HFF-Myc (cell line): ENCODE results near the gene CDH26.

Experiments used
- DNase-seq: peaks from one replicate; pipeline ENCODE4 v3.0.0-alpha.2; 2011; ENCODE audit warnings: low read depth; ENCODE audit errors: extremely low read depth
- H3K4me3 ChIP-seq: replicated peaks from 2 replicates; pipeline ENCODE4 v1.5.1; 2011; ENCODE audit warnings: low read depth, mild to moderate bottlenecking, control low read depth, low read length
- TF ChIP-seq, protein P1 (sequence below): IDR thresholded peaks from 2 replicates; pipeline ENCODE4 v1.5.1; 2012; ENCODE audit warnings: mild to moderate bottlenecking, low read depth, low read length, control low read depth; ENCODE audit errors: missing control alignments

The CDH26 gene

DNA sequence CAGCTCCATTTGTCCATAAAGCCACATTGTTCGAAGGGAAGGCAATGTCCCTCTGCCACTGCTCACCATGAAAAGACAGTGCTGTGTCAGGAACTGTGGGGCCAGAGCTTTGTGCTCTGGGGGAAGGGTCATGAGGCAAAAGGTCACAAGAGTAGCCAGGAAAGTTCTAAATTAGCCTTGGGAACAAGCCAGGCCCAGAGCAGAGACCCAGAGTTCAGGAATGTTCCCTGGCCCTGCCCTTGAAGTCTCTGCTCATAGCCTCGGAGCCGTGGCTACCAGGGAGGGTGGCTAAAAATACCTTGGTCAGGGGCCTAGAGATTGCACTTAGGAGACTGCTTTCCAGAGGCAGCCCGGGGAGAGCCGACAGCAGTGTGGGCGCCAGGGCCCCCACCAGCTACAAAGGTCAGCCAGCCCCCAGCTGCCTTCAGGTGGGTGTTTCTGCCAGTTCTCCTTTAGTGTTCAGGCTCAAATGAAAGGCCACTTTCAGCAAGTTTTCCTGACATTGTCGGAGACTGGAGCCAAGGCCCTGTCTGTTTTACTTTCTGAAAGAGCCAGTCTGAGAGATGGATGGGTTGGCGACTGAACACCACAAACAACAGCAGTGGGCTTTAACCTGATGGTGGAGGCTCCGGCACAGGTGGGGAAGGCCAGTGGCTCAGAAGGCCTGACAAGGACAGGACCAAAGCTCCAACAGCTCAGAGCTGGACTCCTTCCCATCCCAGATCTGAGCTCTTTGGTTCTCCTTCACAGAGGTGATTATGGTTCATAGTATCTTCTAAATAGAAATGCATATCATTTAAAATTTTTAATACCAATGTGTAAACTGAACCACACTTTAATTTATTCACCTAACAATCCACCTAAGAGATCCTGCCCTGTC, 76.2 kb downstream of the CDH26 start:
- no peak for DNase-seq
- no peak overlapping the region for H3K4me3 ChIP-seq
- TF ChIP-seq, protein P1, sequence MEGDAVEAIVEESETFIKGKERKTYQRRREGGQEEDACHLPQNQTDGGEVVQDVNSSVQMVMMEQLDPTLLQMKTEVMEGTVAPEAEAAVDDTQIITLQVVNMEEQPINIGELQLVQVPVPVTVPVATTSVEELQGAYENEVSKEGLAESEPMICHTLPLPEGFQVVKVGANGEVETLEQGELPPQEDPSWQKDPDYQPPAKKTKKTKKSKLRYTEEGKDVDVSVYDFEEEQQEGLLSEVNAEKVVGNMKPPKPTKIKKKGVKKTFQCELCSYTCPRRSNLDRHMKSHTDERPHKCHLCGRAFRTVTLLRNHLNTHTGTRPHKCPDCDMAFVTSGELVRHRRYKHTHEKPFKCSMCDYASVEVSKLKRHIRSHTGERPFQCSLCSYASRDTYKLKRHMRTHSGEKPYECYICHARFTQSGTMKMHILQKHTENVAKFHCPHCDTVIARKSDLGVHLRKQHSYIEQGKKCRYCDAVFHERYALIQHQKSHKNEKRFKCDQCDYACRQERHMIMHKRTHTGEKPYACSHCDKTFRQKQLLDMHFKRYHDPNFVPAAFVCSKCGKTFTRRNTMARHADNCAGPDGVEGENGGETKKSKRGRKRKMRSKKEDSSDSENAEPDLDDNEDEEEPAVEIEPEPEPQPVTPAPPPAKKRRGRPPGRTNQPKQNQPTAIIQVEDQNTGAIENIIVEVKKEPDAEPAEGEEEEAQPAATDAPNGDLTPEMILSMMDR, result no peak

DNA sequence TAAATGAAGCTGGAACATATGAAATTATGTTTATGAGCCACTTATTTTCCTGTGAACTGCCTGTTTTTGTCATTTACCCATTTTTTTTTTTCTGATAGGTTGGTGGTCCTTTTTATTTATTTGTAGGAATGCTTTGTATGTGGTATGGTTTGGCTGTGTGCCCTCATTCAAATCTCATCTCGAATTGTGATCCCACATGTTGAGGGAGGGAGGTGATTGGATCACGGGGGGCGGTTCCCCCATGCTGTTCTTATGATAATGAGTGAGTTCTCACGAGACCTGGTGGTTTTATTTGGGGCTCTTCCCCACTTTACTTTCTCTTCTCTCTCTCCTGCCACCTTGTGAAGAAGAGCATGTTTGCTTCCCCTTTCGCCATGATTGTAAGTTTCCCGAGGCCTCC, 77.3 kb downstream of the CDH26 start:
- no peak for DNase-seq
- TF ChIP-seq, protein P1, result no peak
- H3K4me3 ChIP-seq, result no peak overlapping the region

DNA sequence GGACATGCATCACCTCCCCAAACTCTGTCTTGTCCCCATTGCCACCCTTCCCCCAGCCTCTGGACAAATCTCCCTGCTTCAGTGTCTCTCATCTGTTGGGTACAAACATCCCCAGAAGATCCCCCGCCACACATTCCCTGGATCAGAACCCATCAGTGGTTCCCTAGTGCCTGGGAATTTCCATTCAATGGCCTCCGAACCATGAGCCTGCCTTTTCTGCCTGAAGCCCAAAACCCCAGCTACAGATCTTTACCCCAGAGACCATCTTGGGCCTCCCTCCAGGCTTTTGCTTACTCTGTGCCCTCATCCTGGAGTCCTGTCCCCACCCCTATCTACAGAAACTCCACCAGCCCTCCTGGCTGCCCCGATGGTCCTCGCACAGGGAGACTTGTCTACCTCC, 78.1 kb downstream of the CDH26 start:
- H3K4me3 ChIP-seq, result no peak overlapping the region
- TF ChIP-seq, protein P1, result no peak
- DNase-seq, result no peak

DNA sequence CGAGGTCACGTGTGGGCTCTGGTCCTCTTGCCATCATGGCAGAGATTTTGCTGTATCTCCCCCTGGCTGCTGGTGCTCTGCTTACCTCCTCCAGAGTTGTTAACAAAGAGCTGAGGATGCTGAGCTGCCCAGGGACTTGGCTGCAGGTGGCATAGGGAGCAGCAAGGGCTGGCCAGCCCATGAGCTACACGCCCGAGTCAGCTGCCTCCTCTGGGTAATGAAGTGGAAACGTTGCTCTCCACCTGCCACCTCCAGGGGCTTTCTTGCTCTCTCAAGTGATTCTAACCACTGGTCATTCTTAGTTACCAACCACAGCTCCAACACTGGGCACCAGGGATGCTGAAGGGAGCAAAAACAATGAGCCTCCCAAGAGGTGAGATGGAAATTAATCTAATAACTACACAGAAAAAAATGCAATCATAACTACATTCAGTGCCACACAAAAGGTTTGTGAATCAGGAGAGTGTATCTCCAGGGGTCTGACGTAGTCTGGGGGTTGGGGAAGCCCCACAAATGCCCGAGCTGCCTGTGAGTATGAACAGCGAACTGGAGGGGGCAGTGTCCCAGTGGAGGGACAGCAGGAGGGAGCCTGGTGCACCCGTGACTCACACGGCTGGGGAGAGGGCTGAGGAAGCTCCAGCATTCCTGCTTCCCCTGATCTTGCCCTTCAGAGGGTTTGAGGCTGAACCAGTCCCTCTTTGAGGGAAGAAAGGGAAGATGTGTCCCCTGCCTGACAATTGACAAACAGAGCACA, 78.7 kb downstream of the CDH26 start:
- no peak overlapping the region for H3K4me3 ChIP-seq
- DNase-seq, result no peak
- TF ChIP-seq, protein P1, result peak; percentile 50

DNA sequence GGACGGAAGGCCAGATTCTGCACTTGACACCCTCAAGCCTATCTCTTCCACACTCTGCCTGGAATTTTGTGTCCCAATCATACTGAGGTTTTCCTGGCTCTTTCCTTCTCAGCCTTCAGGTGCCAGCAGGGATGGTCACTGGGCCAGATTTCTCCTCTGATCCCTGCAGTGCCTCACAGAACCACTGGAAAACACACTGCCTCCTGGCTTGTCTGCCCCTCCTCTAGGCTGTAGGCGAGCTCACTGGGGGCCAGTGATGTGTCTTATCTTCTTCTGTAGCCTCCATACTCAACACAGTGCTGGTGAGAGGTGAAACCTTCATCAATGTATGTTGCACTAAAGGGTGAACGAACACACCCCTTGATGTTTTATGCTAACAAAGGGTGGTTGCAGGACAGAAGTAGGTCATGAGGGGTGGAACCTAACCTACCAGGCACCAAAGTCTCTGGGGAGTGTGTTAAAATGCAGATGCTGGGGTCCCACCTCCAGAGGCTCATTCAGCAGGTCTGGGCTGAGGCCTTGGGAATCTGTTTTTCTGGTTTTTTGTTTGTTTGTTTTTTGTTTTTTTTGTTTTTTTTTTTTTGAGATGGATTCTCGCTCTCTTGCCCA, 80.3 kb downstream of the CDH26 start:
- DNase-seq, result no peak
- H3K4me3 ChIP-seq, result no peak overlapping the region
- TF ChIP-seq, protein P1, result no peak

DNA sequence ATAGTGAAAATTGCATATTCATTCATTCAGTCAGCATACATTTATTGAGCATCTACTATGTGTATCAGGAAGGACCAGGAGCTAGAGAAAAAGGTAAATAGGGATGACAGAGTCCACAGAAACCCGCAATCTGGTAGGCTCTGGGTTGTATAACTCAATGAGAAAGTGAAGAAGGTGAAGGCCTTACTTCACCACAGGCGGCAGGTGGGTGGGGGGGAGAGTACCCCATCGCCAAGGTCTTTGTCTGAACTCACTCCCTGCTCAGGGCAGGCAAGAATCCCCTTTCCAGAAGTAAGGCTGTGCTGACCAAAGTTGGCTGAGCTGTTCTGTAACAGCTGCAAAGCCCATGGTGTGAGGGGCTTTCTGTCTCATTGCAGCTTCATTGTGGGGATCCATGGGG, 81.3 kb downstream of the CDH26 start:
- TF ChIP-seq, protein P1, result no peak
- no peak for DNase-seq

More for the DNA sequence above, 81.3 kb downstream of the CDH26 start:
- H3K4me3 ChIP-seq, result no peak overlapping the region
